Activated CD8-positive, alpha-beta memory T cell treated with anti-CD3 and anti-CD28 coated beads, Interleukin-2, amount 50 U/mL, for 24 hours (primary cell): Measurements from ENCODE around the gene C1QTNF12.

Experiments
- DNase-seq: peaks from one replicate; pipeline ENCODE4 v3.0.0-alpha.2; 2020; ENCODE audit errors: extremely low read depth

The C1QTNF12 gene

DNA sequence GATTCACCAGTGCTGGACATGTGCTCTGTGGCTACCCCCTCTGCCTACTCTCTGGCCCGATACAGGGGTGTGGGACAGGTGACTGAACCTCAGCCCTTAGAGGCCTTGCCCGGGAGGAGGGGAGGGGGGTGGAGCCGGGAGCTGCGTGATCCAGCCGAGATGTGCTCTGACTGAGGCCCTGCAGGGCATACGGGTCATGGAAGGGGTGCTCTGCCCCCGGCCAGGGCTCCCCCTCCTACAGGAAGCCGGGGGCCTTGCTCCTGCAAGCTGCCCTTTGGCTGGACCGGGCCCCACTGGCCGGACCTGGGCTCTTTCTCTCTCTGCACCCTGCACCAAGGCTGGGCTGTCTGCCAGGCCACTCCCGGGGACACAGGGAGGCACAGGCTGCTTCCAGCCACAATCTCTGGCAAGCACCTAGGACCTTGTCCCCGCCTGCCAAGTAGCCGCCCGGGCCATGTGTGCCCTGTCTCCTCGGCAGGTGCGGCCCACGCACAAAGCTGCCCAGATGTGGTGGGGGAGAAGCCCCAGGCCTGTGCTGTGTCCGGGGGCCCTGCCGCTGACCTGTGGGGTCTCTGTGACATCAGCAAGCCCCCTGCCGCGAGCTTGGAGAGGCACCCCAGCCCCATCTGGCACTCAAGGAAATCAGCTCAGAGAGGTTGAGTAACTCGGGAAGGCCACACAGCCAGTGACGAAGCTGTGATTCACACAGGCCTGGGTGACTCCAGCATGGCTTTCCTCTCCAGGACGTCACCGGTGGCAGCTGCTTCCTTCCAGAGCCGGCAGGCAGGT lies 35.2 kb upstream of the C1QTNF12 start:
- DNase-seq, result no peak

DNA sequence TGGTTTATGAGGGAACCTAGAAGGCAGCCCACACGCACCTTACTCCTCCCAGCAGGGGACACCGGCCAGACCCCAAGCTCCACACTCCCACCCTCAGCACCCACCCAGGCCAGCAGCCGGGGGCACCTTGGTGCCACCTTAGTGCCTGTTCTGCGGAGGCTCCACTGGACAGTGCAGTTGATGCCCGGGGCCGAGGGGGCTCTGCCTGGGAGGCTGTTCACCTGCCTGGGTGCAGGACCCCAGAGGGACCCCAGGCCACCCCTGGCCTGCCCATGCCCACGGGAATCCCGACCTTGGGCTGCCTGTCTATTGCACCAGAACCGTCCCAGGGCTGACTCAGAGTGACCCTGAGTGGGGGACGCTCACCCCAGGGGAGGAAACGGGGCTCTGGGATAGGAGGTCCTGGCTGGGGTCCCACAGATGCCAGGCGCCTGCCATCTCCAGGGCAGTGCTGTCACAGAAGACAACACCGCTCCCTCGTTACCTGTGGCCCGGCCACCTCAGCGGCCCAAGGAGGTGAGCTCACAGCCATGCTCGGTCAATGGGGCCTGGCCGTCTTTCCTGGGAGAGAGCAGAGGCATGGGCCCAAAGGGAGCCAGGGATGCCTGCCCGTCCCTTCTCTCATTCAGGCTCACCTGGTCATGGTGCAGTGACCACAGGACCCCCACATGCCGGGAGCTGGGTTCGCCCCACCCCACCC lies 34.4 kb upstream of the C1QTNF12 start:
- no peak for DNase-seq

DNA sequence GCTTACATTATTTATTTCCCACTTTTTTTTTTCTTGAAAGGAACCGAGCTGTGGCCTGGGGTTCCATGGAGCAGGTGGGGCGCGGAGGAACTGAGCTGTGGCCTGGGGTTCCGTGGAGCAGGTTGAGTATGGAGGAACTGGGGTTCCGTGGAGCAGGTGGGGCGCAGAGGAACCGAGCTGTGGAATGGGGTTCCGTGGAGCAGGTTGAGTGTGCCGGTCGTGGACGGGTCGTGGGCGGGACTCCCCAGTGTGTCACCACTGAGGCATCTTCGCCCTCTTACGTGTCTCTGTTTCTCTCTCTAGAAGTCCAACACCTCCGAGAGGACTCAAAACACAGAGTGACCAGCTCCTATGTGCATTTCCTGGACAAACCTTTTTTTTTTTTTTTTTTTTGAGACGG lies 32.5 kb upstream of the C1QTNF12 start:
- no peak for DNase-seq

DNA sequence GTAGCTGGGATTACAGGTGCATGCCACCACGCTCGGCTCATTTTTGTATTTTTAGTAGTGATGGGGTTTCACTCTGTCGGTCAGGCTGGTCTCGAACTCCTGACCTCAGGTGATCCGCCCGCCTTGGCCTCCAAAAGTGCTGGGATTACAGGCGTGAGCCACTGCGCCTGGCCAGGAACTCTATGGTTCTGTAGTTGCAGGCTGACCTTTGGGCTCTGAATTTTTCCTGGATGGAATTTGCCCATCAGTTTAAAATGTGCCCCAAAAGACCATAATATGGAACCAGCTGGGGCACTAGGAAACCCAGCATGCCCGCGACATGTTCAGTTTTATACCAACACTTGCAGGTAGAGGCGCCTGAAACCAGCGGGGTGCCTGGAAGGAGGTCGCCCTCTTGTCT lies 32.1 kb upstream of the C1QTNF12 start:
- no peak for DNase-seq

DNA sequence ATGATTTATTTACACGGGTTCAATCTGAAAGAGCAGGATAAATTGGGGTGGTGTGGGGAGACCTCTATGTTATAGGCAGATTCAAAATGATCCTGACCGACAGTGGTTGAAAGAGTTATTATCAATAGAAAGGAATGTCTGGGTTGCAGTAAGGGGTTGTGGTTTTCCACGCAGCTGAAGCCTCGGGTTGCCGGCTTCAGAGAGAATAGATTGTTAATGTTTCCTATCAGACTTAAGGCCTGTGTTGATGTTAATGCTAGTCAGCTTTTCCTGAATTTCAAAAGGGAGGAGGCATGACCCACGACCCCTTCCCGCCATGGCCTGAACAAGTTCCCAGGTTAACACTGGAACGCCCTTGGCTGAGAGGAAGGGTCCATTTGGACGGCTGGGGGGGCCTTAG lies 29.3 kb upstream of the C1QTNF12 start:
- DNase-seq, result no peak

DNA sequence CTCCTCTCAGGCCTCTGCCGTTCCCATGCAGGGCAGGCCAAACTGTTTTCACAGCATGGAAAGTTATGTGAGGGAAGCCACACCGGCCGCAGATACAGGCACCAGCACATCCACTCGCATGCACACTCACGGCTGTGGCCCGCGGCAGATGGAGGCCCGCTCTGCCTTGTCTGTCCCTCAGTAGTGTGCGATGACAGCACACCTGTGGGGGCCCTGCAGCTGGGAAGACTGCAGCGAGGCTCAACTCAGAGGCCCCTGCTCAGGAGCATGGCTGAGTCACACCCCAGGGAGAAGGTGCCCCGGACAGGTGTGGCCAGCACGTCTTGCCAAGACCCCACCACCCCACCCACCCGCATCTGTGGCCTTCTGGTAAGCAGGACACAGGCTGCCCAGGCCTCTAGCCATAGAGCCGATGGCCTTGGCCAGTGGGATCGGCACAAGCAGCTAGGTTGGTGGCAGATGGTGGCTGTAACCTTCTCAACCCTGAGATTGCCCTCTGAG lies 28.5 kb upstream of the C1QTNF12 start:
- DNase-seq, result no peak

DNA sequence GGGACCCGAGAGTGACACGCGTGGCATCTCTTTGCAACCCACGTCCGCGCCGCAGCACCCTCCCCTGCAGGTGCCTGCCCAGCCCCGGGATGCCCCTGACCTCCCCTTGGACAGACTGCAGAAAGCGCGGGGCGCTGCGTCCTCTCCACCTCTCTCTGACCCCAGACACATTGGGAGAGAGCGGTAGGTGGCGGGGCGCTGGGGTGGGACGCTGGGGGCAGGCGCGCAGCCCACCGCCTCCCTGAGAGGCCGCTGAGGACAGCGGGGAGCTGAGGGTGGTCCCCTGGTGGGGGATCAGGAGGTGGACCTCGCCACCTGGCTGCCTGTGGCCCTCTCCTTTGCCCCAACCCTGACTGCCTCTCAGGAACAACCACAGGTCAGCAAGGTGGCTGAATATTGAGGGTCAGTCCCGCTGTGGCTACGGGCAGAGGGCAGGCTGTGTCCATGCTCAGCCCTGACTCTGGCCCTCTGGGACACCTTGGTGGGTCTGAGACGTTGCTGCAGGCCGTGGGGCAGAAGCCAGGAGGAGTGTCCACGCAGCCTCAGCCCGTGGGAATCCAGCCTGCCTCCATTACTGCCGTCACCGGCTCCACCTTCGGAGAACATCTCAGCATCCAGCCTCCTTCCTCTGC lies 27.9 kb upstream of the C1QTNF12 start:
- no peak for DNase-seq

DNA sequence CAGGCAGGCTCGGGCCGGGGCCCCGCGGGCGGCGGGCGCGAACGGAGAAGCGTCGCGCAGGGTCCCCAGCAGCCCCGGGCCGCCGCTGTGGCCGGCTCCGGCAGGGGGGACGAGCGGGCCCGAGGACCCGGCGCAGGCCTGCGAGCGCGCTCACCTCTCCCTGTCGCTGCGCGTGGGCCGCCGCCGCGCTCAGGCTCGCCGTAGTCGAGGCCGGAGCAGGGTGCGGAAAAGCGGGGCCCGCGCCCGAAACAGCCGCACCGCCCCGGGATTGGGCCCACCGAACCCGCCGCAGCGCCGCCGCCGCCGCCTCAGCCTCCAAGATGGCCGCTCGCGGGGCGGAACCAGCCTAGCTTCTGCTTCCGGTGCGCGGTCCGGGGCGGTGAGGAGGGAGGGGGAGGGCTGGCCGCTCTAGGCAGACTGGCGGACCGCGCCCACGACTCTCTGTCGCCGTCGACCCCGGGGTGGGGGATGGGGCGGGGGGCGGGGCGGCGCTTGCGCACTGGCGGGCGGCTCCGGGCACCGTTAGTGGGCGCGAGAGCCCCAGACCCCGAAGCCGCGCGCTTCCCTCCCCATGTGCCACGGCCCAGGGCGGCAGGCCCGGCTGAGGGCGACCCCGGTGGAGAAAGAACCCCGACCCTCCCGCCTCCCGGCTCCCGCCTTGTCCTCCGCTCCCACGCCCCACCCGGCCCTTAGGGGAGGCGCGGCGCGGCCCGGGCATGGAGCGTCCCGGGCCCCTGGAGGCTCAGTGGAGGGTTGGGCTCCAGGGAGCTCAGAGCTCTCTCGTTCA lies 27.2 kb upstream of the C1QTNF12 start, which contains the start of gene UBE2J2:
TSS of gene UBE2J2 (minus strand) at position 343 of the 787 bp plus-strand sequence. CDS start 5,862 bp downstream, outside the sequence.
- peak; percentile 84 for DNase-seq

DNA sequence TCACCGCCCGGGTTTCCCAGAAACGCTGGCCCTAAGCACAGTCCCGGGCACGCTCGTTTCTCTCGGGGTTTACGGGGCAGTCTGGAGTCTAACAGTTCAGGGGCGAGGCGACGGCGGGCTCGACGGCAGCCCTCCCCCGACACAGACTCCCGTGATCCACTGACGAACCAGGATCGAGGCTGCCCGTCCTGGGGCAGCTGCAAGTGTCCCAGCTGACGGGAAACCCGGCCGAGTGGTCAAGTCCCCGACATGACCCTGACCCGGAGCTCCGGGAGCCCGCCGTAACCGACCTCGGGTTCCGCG lies 26.6 kb upstream of the C1QTNF12 start:
- DNase-seq, result no peak

DNA sequence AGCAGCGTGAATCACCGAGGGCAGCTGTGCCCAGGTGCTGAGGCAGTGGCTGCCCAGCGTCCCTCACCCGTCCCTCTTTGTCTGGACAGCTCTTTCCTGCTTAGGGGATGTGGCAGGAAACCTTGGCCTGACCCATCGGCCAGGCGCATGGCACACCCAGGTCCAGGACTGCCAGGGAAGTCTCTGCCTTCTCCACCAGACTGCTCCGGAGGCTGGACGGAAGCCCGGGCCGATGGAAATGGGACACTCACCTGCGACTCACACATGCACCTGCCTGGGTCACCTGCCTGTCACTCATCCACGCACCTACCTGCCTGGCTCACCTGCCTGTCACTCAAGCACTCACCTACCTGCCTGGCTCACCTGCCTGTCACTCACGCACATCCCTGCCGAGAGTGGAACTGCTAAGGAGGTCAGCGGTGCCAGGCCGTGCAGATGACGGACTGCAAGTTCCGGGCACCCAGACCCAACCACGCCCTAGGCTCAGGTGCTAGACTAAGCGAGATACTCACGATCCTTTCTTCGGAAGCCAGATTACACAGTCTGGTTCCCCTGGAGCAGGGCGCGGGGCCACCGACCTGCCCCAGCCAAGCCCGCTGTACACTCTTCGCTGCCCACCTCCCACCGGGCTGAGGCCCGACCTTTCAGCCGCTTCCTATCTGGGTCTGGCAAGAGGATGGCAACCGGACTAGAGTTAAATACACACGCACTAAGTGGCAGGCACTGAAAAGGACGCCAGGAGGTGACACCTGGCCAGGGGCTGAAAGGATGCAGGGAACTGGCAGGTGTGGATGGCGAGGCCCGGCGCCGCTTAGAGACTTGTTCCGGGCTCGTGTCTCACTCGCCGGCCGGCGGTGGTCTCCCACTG lies 26.1 kb upstream of the C1QTNF12 start:
- no peak for DNase-seq

DNA sequence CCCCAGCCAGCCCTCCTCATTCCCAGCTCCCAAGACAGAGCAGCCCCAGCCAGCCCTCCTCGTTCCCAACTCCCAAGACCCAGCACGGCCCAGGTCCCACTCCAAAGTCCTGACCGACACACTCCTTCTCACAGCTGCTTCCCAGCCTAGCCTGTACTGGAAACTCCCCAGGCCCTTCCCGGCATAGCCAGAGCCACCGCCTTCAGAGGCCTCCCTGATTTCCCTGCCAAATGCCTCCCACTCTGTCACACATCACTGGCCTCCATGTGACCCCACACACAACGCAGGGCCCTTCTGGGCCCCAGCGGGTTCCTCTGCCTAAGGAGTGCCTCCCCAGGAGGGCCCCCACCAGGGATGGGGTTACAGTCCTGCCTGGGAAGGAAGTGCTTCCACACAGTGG lies 24.3 kb upstream of the C1QTNF12 start:
- DNase-seq, result no peak

DNA sequence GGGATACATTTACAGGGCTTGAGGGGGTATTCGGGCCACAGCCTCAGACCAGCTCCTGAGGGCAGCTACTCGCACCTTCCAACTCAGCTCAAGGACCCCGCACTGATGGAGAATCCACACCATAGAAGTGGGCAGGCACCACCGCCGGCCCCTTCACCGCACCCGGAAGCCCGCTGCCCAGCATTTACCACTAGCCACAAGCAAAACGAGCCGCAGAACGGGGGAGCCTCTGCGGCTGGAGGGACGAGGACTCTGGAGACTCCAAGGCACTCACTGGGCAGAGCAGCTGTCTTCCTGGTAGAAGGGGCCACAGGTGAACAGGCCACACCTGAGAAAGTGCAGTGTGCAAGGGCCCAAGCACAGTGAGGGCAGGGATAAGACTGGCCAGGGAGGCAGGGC lies 21.8 kb upstream of the C1QTNF12 start:
- no peak for DNase-seq

DNA sequence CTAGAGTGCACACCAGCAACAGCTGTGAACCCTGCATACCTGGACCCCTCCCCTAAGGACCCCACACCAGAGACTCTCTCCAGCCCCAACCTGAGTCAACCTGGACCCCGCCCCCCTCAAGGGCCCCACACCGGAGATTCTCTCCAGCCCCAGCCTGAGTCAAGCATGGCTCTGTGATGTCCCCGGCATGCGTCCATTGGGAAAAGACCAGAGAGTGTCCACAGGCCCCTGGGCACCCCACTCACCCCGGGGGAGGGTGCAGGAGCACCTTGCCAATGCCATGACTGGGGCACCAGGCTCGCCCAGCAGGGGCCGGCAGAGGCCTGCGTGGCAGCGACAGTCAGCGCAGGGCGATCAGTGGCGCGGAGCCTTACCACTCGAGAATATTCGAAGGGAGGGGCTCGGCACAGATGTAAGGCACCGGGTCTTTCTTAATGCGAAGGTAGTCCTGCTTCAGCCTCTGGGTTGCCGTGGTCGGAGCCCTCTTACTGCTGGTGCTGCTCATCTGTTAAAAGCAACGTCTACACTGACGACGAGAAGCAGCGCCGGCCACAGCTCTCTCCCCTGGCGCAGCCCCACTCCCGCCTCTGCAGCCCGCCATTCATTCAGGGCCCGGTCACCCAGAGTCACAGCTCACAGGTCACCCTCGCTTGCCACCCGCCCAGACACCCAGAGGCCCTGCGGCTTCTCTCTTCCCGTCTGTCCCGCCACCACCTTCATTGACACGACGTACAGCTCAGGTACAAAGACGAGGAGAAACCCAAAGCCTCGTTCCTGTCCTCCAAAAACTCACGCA lies 21.2 kb upstream of the C1QTNF12 start:
- no peak for DNase-seq

DNA sequence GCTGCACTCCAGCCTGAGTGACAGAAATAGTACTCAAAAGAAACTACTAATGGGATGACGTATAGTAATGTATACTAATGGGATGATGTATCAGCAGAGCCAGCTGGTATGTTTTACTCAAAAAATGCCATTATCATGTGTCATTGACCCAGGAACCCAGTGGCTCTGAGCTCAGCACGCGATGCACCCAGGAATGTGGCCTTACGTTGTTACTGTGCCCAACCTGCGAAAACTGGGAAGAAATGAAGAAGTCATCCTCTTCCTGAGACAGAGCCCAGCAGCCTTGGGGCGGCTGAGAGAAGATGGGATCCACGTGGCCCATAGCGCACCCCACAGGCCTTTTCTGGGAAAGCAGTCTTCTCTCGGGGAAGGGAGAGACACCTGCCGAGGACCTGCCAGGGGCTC lies 18.3 kb upstream of the C1QTNF12 start:
- no peak for DNase-seq

DNA sequence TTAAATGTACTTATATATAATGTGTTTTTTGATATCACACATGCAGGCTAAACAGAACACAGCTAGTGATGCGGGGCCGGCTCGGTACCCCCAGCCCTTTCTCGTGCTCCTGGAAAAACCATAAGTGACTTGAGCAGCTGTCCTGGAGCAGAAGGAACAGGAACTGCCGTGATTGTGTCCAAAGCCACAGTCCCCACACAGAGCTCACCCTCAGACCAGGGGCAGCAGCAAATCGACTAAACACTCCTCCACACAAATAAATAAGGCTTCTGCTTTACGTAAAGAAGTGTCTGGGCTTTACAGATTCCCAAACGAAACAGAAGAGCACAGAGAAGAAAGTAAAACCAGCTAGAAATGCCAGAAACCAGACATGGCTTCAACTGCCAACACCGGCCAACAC lies 17.5 kb upstream of the C1QTNF12 start:
- no peak for DNase-seq

DNA sequence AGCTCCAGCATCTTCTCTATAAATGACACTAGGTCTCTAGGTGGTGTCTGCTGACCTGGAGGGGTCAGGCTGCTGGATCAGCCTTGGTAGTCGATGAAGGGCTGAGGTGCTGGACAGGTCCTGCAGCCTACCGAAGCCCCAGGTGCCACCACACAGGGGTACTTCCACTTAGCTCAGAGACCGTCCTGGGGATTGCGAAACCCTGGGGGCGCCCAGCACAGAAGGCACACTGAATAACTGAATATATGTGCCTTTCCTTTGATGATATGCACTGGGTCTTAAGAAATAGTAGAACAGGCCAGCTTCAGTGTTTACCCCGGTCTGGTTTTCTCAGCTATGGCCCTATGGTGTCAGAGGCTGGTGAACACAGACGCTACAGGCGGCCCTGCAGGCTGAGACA lies 16.2 kb upstream of the C1QTNF12 start:
- DNase-seq, result no peak

DNA sequence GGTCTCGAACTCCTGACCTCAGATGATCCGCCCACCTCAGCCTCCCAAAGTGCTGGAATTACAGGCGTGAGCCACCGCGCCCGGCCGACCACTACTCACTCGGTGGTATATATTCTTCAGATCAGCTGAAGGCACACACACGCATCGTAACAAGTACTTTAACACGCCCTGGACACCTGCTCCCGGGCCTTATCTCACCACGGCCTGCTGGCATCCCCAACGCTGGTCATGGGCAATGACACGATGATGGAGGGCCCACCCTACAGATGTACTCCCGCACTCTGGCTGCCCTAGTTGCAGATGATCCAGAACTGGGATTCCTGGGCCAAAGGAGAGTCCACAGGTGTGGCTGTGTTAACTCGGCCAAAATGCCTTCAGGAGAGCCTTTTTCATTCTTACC lies 15.5 kb upstream of the C1QTNF12 start:
- DNase-seq, result no peak

DNA sequence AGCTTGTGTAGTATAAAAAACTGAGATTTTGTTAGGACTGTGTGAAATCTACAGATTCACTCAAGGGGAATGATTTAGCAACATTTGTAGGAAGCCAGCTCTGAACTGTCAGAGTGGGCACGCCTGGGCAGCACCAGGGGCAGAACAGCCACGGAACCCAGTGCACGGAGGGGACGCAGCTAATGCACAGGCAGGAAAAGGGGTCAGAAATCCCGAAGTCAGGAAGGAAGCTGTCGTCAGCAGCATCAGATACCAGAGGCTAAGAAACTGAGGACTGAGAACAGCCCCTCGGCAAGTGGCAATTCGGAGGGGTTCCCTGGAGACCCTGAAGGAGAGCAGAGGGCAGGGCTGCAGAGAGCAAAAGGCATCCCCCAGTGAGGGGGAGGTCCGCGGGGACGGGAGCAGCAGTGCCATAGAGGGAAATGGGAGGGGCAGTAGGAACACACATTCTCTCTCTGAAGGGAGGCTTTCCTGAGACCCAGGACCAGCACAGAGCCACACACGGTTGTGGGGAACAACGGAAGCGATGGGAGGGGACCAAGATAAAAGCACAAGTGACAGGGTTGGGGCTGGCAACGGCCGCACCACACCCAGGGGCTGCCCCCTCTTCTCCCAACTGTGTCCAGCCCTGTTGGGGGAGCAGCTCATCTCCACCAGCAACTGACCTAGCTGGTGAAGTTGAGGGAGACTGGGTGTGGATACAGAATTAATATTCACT lies 14.5 kb upstream of the C1QTNF12 start:
- DNase-seq, result no peak

DNA sequence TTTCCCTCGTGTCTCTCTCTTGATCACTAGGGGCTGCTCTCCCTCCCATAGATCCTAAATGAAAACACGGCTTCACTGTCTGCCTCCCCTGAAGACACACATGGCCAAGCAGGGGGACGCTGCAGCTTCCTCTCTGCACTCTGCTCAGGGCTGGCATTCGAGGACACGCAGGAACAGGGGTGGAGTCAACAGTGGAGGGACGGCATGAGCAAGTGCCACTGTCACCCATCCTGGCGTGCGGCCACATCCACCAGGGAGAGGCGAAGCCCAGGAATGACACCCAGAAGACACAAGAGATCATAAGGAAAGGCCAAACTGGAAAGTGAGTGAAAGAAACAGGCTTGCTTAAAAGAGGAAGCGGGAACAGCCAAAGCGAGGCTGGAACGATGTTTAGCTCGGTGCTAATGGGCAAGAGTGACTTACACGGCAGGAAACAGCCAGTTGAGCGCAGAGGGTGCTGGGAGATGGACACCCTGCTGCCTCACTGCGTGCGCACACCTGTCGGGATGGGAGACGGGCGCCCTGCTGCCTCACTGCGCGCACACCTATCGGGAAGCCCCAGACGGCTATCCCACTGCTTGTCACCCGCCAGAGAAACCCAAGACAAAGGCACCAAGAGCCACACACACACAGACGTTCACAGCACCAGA lies 13.6 kb upstream of the C1QTNF12 start:
- DNase-seq, result no peak
